GM15510 (cell line): ENCODE measurements around the gene PRDM16.

Experiments used
- POLR2A ChIP-seq: IDR thresholded peaks from 3 replicates; pipeline ENCODE4 v1.6.1; 2011; ENCODE audit warnings: borderline replicate concordance; ENCODE audit not compliant: insufficient read length; ENCODE audit errors: extremely low read depth

PRDM16 gene

GRCh38 chr1:3166206-3166918 is 97.4 kb downstream of the PRDM16 start:
- TF ChIP-seq POLR2A: no peak

DNA sequence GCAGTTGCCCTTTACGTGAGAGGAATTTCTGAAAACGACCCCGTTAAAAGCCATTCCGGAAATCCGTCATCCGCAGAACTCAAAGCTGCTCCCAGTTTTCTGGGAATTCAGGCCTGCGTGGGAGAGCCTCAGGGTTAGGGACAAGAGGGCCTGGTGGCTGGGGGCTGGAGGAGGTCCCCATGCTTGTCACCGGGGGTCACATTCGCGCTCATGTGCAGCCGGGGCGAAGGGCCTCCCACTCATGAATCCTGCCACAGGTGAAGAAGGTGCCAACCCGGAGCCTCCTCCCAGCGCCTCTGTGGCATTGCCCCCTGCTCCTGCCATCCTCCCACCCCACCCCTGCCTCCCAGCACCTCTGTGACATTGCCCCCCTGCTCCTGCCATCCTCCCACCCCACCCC is 98.3 kb downstream of the PRDM16 start:
- TF ChIP-seq POLR2A: no peak

GRCh38 chr1:3168678-3169077 is 99.7 kb downstream of the PRDM16 start:
- TF ChIP-seq POLR2A: no peak

DNA sequence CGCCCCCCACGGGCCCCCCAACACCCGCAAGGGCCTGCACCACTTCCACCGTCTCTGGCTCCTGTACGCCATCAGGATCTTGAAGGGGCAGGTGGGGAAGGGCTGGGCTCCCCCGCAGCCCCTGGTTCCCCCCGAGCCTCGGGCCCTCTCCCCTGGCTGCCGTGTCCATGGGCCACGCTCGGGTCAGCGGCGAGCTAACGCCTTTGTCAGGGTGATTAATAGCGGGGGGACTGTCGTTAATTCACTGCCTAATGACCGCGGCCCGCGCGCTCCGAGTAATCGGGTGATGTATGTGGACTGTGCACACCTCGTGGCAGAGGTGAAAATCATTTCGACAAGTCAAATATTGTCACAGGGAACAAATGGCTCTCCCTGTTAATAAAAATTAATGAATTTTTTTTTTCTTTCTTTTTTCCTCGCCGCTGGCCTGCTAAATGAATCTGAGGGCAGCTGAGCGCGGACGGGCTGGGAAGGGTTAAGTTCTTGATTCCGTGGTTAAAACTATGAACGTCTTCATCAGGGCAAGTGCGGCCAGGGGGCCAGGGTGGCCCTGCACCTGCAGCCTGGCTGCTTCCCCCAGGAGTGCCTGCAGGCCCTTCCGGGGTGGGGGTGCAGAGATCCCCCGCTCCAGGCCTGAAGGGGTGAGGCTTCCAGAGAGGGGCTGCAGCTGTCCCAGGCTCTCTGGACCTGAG is 100.8 kb downstream of the PRDM16 start:
- no peak for TF ChIP-seq POLR2A

DNA sequence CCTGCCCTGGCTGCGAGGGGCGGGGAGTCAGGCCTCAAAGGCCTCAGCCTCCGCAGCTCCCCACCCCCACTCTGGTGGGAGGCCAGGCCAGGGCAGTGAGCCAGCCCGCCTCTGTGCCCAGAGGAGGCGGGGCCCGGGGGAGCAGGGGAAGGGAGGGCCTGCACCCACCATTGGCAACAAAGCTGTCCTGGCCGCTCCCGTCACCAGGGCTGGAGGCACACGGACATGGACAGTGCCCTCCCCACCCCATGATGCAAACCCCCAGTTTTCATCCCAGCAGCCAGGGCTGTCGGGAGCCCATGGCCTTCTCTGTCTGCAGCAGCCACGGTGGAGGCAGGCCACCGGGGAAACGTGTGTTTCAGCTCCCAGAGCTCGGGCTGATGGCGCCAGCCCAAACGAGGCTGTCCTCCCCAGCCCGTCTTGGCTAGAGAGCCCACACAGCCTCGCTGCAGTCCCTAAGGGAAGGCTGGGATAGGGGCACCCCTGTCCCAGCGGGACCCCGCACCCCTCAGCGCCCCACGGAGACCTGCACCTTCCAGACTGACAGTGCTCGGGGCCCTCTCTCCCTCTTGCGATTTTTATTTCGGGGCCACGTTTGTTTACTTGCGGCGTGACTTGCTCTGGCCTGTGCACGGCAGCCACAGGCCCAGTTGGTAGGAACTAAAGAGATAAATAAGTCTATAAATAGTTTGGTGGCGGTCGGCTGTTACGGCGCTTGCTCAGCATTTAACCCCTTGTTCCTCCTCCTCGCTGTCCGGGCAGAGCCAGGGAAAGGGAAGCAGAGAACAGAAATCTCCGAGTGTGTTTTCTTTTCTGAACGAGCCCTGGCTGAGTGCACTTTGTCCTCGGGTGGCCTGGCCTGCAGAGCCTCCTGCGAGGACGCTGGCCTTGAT is 101.8 kb downstream of the PRDM16 start:
- TF ChIP-seq POLR2A: no peak

DNA sequence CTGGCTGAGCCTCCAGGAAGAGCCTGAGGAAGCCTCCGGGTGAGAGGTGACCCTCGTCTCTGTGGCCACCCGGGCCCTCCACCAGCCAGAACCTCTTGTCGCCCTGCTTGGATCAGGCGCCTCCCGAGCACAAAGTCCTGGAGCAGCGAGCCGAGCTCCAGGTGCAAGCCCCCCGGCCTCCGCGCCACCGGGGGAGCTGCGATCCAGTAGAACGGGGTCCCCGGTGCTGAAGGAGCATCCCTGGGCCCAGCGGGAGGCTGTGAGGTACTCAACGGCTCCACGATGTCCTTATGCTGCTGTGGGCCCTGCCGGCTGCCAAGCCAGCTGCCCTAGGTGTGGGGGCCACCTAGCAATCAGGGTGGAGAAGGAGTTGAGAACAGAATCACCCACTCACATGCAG is 102.8 kb downstream of the PRDM16 start:
- TF ChIP-seq POLR2A: no peak

DNA sequence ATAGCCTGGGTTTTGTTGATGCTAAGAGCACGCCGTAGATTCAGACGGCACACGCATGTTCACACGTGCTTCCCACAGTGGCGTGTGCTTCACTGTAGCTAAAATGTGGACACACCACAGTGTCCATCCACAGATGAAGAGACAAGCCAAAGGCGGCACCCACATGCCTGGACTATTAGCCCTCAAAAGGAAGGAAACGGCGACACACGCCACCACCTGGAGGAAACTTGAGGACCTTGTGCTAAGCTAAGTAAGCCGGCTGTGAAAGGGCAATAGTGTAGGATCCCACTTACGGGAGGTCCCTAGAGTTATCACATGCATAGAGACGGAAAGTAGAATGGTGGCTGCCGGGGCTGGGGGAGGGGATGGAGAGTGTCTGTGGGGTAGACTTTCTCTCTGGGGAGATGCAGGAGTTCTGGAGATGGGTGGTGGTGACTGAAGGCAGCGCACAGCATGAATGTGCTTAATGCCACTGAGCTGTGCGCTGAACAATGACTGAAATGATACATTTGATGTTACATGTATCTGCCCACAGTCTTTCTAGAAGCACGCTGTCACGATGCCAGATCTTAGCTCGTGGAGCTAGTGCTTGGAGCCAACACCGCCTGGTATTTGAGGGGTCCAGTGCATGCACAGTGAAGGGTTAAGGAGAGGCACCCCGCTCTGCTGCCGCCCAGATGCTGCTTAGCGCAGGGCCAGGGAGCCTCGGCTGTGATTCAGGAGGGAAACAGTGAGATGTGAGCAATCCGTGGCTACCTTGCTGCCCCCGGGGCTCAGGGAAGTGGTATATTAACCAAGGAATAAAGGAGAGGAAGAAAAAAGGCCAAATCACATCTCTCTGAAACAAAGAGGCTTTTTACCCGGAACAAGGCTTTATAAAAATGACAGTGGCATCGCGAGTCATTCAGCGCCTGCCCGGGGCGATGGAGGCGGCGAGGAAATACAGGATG is 103.7 kb downstream of the PRDM16 start:
- no peak for TF ChIP-seq POLR2A

DNA sequence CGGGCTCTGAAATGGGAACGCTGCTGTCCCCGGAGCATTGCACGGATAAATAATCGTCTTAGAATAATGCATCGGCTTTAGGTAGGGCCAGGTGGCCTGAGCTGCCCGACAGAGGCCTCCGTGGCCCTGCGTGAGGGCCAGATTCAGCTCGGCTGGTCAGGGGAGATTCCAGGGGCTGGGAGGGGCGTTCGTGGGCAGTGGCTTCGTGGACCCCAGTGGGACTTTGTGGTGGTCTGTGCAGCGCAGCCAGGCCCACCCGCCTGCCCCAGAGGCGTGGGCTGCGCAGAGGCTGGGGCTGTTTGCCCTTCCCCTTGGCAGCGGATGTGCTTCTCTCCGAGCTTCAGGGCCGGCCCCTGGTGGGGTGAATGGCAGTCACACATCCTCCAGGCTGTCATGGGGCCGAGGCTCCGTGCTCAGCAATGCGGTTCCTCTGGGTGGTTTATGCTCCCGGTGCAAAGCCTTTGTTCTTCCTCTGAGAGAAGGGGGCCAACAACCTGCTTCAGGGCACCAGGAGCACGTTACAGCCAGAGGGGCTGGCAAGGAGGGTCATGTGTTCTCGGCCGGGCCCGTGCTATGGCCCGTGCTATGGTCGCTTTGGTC is 104.5 kb downstream of the PRDM16 start:
- TF ChIP-seq POLR2A: no peak

GRCh38 chr1:3174487-3175247 is 105.7 kb downstream of the PRDM16 start:
- TF ChIP-seq POLR2A: no peak

DNA sequence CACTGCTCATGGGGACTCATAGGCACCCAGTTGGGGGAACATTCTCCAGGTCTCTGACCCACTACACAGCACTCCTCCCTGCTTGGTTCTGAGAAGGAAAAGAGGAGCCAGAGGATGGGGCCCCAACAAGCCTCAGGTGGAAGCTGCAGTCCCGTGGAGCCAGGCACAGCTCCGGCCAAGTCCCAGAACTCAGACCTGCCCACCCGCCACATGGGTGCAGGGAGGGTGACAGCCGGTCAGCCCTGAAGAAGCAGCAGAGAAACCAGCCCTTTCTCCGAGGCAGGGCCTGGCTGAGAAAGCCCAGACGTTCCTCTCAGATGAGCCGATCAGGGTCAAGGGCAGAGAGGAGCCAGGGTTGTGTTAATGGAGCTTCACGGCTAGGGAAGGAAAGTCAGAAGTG is 106.5 kb downstream of the PRDM16 start:
- TF ChIP-seq POLR2A: no peak

DNA sequence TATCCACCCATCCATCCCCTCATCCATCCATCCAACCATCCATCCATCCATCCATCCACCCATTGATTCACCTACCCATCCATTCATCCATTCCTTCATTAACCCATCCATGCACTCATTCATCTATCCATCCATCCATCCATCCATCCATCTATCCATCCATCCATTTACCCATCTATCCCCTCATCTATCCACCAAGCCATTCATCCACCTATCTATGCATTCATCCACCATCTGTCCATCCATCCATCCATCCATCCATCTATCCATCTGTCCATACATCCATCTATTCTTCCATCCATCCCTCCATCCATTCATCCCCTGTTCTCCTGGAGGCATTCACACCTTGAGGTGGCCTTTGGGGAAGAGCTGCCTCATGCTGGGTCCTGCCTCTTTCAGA is 107.0 kb downstream of the PRDM16 start:
- TF ChIP-seq POLR2A: no peak

DNA sequence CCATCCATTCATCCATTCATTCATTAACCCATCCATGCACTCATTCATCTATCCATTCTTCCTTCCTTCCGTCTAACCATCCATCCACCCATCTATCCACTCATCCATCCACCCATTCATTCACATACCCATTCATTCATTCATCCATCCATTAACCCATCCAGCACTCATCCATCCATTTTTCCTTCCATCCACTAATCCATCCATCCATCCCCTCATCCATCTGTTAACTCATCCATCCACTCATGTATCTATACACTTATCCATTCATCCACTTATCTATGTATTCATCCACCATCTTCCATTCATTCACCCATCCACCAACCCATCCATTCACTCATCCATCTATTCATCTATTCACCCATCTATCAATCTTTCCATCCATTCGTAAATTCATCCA is 107.8 kb downstream of the PRDM16 start:
- TF ChIP-seq POLR2A: no peak

DNA sequence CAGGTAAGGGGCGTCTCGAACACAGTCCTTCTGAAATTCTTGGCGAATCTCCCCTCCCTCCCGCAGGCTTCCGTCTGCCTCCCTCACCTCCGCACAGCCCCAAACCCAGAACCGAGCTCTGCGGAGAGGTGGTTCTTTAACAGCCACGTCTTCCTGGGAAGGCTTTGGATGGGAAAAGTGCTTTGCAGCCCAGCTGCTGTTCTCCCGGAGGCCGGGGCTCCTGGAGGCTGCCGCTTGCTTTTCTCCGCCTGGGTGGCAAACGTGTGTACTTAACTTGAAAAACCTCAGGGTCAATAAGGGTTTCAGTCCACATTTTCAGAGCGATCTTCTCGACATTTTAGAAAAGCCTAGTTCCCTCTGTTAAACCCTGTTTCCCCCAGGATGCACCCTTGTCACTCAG is 109.3 kb downstream of the PRDM16 start:
- no peak for TF ChIP-seq POLR2A
